ENCODE results near the gene FTH1.

The FTH1 gene

GRCh38 chr11:61952882-61953281, 14.6 kb downstream of the FTH1 start:
- H3K4me3 ChIP-seq (ENCODE audit: low read depth, low read length) = no peak overlapping the region
- no peak for DNase-seq (ENCODE audit: low read depth)

- no peak for DNase-seq (ENCODE audit: low read depth)
These were observed 15.8 kb downstream of the FTH1 start for GRCh38 chr11:61951484-61952135.

GRCh38 chr11:61950035-61950547, 17.3 kb downstream of the FTH1 start, which contains the start of gene BEST1:
BEST1 (plus strand) TSS chr11:61950351; CDS start chr11:61951807, 1,456 bp downstream.
- no peak for DNase-seq (ENCODE audit: low read depth)
- H3K4me3 ChIP-seq (ENCODE audit: low read depth, low read length) = no peak within 1 kb of the TSS

More at GRCh38 chr11:61951484-61952135, 15.8 kb downstream of the FTH1 start:
- no peak overlapping the region for H3K4me3 ChIP-seq (ENCODE audit: low read depth, low read length)

DNA sequence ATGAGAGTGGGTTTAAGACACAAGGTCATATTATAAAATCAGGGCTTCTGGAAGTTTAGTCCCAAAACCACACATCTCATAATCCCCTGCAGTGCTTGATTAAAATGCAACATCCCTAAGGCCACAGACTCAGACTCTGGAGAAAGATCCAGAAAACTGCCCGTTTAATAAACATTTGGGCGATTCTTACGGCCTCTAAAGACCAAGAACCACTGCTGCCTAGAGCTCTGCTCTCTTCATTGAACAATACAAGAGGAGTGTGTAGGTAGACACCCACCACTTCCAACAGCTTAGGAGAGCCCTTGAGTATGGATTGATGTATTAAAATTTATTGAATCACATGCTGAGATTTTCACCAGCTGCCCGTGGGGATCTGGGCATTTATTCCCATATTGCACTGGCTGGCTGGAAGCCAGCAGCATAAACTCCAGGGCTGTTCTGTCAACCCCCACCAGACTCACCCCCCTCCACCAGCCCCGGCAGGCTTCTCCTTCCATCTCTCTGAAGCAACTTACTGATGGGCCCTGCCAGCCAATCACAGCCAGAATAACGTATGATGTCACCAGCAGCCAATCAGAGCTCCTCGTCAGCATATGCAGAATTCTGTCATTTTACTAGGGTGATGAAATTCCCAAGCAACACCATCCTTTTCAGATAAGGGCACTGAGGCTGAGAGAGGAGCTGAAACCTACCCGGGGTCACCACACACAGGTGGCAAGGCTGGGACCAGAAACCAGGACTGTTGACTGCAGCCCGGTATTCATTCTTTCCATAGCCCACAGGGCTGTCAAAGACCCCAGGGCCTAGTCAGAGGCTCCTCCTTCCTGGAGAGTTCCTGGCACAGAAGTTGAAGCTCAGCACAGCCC, 18.0 kb downstream of the FTH1 start:
- H3K4me3 ChIP-seq (ENCODE audit: low read depth, low read length) = no peak overlapping the region
- peak; percentile 90 for DNase-seq (ENCODE audit: low read depth)

- H3K4me3 ChIP-seq (ENCODE audit: low read depth, low read length) = no peak overlapping the region
- no peak for DNase-seq (ENCODE audit: low read depth)
These were observed 18.9 kb downstream of the FTH1 start for GRCh38 chr11:61948505-61948904.

- H3K4me3 ChIP-seq (ENCODE audit: low read depth, low read length) = no peak overlapping the region
- peak; percentile 70 for DNase-seq (ENCODE audit: low read depth)
These were observed 19.8 kb downstream of the FTH1 start for GRCh38 chr11:61947486-61948210.

GRCh38 chr11:61946894-61947293, 20.5 kb downstream of the FTH1 start:
- DNase-seq (ENCODE audit: low read depth) = no peak
- no peak overlapping the region for H3K4me3 ChIP-seq (ENCODE audit: low read depth, low read length)

DNA sequence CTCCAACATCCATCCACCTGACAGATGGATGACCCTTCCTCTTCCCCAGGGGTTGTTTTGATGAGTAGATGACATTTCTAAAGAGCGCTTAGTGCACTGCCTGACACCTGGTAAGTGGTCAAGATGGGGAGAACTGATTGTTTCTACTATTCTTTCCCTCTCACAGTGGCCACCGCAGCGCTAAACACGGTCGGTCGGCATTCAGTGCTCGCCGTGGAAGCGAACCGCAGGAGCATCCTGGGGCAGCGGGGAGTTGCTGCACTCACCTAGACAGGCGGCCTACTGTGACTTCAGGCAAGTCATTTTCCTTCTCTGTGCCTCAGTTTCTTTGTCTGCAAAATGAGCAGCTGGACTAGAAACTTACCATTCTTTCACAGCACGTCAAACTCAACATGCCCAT, 22.2 kb downstream of the FTH1 start:
- no peak for DNase-seq (ENCODE audit: low read depth)
- no peak overlapping the region for H3K4me3 ChIP-seq (ENCODE audit: low read depth, low read length)

- no peak overlapping the region for H3K4me3 ChIP-seq (ENCODE audit: low read depth, low read length)
These were observed 27.0 kb downstream of the FTH1 start for GRCh38 chr11:61940466-61940865.

GRCh38 chr11:61935861-61936260, 31.6 kb downstream of the FTH1 start:
- no peak overlapping the region for H3K4me3 ChIP-seq (ENCODE audit: low read depth, low read length)
- DNase-seq (ENCODE audit: low read depth) = no peak

More at GRCh38 chr11:61940466-61940865, 27.0 kb downstream of the FTH1 start:
- no peak for DNase-seq (ENCODE audit: low read depth)

DNA sequence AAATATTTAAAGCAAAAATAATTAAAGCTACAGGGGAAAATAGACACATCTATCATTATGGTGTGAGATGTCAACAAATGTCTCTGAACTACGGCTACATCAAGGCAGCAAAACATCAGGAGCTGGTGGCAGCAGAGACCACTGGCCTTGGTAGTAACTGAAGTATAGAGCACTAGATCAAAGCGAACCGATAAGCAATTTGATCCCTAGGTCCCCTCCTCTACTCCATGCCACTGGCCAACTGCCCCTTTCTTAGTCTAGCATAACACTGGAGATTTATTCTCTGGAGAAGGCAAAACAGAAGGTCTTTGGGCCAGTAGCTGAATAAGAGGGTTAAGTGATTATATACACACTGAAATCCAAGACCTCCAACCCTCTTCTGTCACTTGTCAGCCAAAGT, 36.5 kb downstream of the FTH1 start:
- H3K4me3 ChIP-seq (ENCODE audit: low read depth, low read length) = no peak overlapping the region

DNA sequence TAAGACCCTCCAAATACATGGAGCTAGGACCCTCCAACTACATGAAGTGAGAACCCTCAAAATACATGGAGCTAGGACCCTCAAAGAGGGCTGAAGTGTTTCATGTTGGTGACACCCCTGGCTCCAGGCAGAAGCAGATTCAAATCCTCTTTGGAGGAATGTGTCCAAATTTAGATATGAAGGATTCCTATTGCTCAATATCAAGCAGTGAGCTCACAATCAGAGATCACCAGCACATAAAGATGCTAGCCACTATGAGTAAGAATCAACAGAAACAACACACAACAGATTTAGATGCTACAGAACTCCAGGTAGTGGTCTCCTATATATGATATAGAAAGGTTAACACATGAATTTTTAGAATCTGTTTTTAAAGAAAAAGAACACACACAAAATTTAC, 38.8 kb downstream of the FTH1 start:
- no peak for DNase-seq (ENCODE audit: low read depth)
- H3K4me3 ChIP-seq (ENCODE audit: low read depth, low read length) = no peak overlapping the region

More for the DNA sequence above, 36.5 kb downstream of the FTH1 start:
- DNase-seq (ENCODE audit: low read depth) = no peak

GRCh38 chr11:61927501-61927900, 39.9 kb downstream of the FTH1 start:
- no peak for DNase-seq (ENCODE audit: low read depth)
- no peak overlapping the region for H3K4me3 ChIP-seq (ENCODE audit: low read depth, low read length)

- no peak overlapping the region for H3K4me3 ChIP-seq (ENCODE audit: low read depth, low read length)
- DNase-seq (ENCODE audit: low read depth) = no peak
These were observed 41.2 kb downstream of the FTH1 start for GRCh38 chr11:61926235-61926634.

DNA sequence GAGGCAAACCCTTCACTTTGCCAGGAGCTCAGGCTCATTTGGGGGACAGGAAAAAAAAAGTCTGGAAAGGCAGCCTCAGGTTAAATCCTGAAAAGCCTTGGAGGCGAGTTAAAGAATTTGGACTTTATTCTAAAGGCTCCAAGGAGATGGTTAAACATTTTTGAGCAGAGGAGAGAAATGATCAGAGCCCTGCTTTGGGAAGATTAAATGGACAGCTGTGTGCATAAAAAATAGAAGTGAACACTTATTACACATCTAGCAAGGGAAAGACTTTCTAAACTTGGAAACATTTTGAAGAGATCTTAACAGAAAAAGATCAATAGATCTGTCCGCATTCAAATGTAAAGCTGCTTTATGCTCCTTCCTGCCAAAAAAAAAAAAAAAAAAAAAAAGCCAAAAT, 41.7 kb downstream of the FTH1 start:
- no peak overlapping the region for H3K4me3 ChIP-seq (ENCODE audit: low read depth, low read length)
- no peak for DNase-seq (ENCODE audit: low read depth)

DNA sequence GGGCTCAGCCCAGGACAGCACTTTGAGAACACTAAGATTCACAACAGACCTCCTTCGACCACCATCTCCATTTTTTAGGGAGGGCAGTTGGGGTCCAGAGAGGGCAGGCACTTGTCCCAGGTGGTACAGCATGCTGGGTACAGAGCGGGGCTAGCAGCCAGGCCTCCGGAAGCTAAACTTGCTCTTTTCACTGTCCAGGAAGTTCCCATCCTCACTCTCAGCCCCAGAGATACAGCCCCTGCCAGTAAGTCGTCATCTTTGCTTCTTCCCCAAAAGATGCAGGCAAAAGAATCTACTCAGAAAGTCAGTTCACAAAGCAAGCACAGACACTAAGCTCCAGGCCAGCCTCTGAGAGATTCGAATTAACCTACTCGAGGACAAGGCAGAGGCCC, 43.4 kb downstream of the FTH1 start:
- DNase-seq (ENCODE audit: low read depth) = no peak
- no peak overlapping the region for H3K4me3 ChIP-seq (ENCODE audit: low read depth, low read length)

- peak; percentile 29 for DNase-seq (ENCODE audit: low read depth)
- H3K4me3 ChIP-seq (ENCODE audit: low read depth, low read length) = no peak overlapping the region
These were observed 44.0 kb downstream of the FTH1 start for GRCh38 chr11:61923166-61924063.

DNA sequence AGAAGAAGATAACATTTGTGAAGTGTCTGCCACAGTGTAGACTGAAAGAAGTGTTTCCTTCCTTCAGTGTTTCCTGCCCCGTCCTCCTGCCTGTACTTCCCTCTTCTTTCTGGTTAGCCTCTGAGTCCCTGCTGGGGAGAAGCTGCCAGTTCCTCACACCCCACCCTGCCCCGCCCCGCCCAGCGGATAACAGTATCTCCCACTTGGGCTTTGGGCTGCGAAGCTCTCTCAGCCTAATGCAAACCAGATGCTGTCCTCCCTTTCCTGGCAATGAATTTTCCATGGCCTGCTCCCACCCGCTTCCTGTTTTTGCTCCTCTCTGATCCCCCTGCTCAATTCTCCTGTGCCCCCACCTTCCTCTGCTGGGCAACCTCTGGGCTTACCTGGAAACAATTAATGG, 44.9 kb downstream of the FTH1 start:
- DNase-seq (ENCODE audit: low read depth) = peak; percentile 60
- H3K4me3 ChIP-seq (ENCODE audit: low read depth, low read length) = no peak overlapping the region

- no peak for DNase-seq (ENCODE audit: low read depth)
These were observed 46.0 kb downstream of the FTH1 start for GRCh38 chr11:61921446-61921845.

More at GRCh38 chr11:61921446-61921845, 46.0 kb downstream of the FTH1 start:
- H3K4me3 ChIP-seq (ENCODE audit: low read depth, low read length) = no peak overlapping the region
